Measurements from ENCODE around the gene GALM.

DNA sequence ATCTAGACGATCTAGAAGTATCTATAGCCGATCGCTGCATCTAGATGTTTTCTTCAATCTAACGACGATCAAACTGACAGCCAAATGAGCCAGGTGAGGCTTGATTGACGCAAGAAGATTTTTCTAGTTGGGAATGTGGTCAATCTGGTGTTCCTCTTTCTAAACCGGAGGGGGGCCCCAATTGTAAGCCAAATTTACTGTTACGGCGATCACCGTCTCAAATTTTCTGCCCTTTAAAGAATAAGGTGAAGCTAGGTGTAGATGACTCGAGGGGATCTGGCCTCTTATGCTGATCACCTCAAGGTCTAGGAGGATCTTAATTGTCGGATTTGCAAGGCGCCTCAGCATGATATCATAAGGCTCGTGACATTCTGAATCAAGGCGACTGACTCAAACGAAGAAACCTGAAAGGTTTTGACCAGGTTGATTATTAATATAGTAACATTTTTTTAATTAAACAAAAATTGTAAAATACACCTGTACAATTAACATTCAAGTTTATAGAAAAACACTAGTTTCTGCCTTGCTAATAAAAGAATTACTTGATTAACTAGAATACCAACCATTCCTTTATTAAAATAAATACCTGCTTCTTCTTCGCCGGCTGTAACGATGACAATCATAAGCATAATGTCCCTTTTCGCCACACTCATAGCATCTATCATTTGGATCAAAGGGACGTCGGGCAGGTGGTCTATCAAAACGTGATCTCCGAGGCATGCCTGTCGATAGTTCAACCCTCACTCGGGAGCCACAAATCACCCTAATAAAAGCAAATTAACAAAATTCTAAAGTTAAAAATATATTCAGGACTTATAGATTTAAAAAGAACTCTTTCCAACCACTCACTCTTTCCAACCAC is 83.3 kb downstream of the GALM start:
- TF ChIP-seq, protein P1, sequence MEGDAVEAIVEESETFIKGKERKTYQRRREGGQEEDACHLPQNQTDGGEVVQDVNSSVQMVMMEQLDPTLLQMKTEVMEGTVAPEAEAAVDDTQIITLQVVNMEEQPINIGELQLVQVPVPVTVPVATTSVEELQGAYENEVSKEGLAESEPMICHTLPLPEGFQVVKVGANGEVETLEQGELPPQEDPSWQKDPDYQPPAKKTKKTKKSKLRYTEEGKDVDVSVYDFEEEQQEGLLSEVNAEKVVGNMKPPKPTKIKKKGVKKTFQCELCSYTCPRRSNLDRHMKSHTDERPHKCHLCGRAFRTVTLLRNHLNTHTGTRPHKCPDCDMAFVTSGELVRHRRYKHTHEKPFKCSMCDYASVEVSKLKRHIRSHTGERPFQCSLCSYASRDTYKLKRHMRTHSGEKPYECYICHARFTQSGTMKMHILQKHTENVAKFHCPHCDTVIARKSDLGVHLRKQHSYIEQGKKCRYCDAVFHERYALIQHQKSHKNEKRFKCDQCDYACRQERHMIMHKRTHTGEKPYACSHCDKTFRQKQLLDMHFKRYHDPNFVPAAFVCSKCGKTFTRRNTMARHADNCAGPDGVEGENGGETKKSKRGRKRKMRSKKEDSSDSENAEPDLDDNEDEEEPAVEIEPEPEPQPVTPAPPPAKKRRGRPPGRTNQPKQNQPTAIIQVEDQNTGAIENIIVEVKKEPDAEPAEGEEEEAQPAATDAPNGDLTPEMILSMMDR (IDR thresholded peaks at IDR 0.05): no peak
- TF ChIP-seq POLR2A (IDR thresholded peaks at IDR 0.05): no peak

All from uterus (tissue), 2 donors.